Natural killer cell (primary cell): ENCODE measurements around the gene CRTC1. TPM values are rescaled to one million over a fixed set of nuclear protein-coding genes. Genes with fewer than 3 reads are reported as not detected.

Experiments
- ATAC-seq, 3 donors: fragments of 150-1000 bp in 2 of 3; fragments of 200-7000 bp in 1 of 3; cut with Tn5 transposase; 1 replicate in 1 of 3; 2 replicates in 2 of 3; pipeline ENCODE4 v1.10.0; 2021; ENCODE audit warnings: mild to moderate bottlenecking in 2 of 3, moderate library complexity in 2 of 3
- DNase-seq, 2 donors: peaks; one replicate each; pipeline versions ENCODE4 v3.0.0 to v3.0.0-alpha.2; 2013 to 2021; ENCODE audit warnings: mixed read lengths in 1 of 2
- H3K27ac ChIP-seq: one replicate; pipeline ENCODE4 v1.5.1; 2013; ENCODE audit warnings: mild to moderate bottlenecking, low read length
- H3K27me3 ChIP-seq: one replicate; pipeline ENCODE4 v1.6.1; 2013; ENCODE audit warnings: low read length; ENCODE audit not compliant: control insufficient read depth, insufficient read depth
- H3K36me3 ChIP-seq: one replicate; pipeline ENCODE4 v1.6.1; 2013; ENCODE audit warnings: low read length; ENCODE audit not compliant: control insufficient read depth, insufficient read depth
- H3K4me1 ChIP-seq: one replicate; pipeline ENCODE4 v1.6.1; 2013; ENCODE audit warnings: low read length; ENCODE audit not compliant: control insufficient read depth, insufficient read depth
- H3K4me3 ChIP-seq: one replicate; pipeline ENCODE4 v1.5.1; 2013; ENCODE audit warnings: low read length
- H3K9me3 ChIP-seq: one replicate; pipeline ENCODE4 v1.6.1; 2013; ENCODE audit warnings: low read length; ENCODE audit not compliant: control insufficient read depth, insufficient read depth
- H3K27ac Mint-ChIP-seq, 2 donors: one replicate each; pipeline ENCODE4 v1.8.0; 2022; ENCODE audit warnings: mild to moderate bottlenecking in 2 of 2, mixed read lengths in 2 of 2, moderate library complexity in 1 of 2
- H3K27me3 Mint-ChIP-seq, 2 donors: one replicate each; pipeline ENCODE4 v1.8.0; 2022; ENCODE audit warnings: low read depth in 2 of 2, mixed read lengths in 2 of 2
- H3K36me3 Mint-ChIP-seq: one replicate; pipeline ENCODE4 v1.8.0; 2022; ENCODE audit warnings: mixed read lengths
- H3K4me1 Mint-ChIP-seq, 2 donors: one replicate each; pipeline ENCODE4 v1.8.0; 2022; ENCODE audit warnings: mixed read lengths in 2 of 2
- H3K4me3 Mint-ChIP-seq: one replicate; pipeline ENCODE4 v1.8.0; 2022; ENCODE audit warnings: mild to moderate bottlenecking, moderate library complexity, mixed read lengths
- H3K9me3 Mint-ChIP-seq, 2 donors: one replicate each; pipeline ENCODE4 v1.8.0; 2022; ENCODE audit warnings: mixed read lengths in 2 of 2
- CTCF ChIP-seq: fragments of 200-600 bp; IDR thresholded peaks from one replicate; pipeline ENCODE4 v1.8.0; 2022; ENCODE audit warnings: antibody characterized with exemption
- WGBS: methylation state at CpG from one replicate; pipeline ENCODE4 v1.1.7; 2013; ENCODE audit warnings: missing lambda C conversion rate; ENCODE audit not compliant: insufficient coverage; 5-methylcytosine and 5-hydroxymethylcytosine counted together
- intact Hi-C: fragments of 100-400 bp; cut with micrococcal nuclease; formaldehyde crosslinking; loops from one replicate; pipeline ENCODE4 v1.14.2; 2022
- total RNA-seq, 4 donors: library from RNA; stranded (reverse); fragments of 120-200 nt in 1 of 4; gene quantifications; one replicate each; pipeline versions ENCODE4 v1.2.3 to v1.2.4, GENCODE V29; 2013 to 2022

CRTC1 gene
- total RNA-seq, 3 donors from 2014 or later (not counting 1 experiment from before 2014, with no cell fraction given) = 14.1 to 17.0 (median 14.3) TPM

- no peak for ATAC-seq
- Histone ChIP-seq H3K27me3 (no peaks in the 10 kb centered on the region), H3K27ac (no peak overlapping the region), H3K4me1 (peaks cover 31% of the 10 kb centered on the region), H3K9me3 (no peaks in the 10 kb centered on the region), H3K36me3 (no peaks in the 10 kb centered on the region), H3K4me3 (no peak overlapping the region)
- DNase-seq = no peak
- 94% methylated on average over 10 of the region's 10 CpGs for WGBS
- intact Hi-C loops = no loop called here
- H3K4me1 Mint-ChIP-seq = peaks cover 44 to 59% of the 10 kb centered on the region in 2 donors
- no peak for TF ChIP-seq CTCF
- H3K27ac Mint-ChIP-seq = no peak overlapping the region
- H3K4me3 Mint-ChIP-seq = no peak overlapping the region
- H3K9me3 Mint-ChIP-seq = no peaks in the 10 kb centered on the region
- no peaks in the 10 kb centered on the region for H3K36me3 Mint-ChIP-seq
- no peaks in the 10 kb centered on the region for H3K27me3 Mint-ChIP-seq
Measured at GRCh38 chr19:18717601-18718000, 34.1 kb downstream of the CRTC1 start.

GRCh38 chr19:18718015-18718526, 34.6 kb downstream of the CRTC1 start:
- Histone ChIP-seq H3K9me3 (no peaks in the 10 kb centered on the region), H3K27ac (no peak overlapping the region), H3K36me3 (no peaks in the 10 kb centered on the region), H3K4me1 (peaks cover 26% of the 10 kb centered on the region), H3K27me3 (no peaks in the 10 kb centered on the region), H3K4me3 (no peak overlapping the region)
- H3K4me1 Mint-ChIP-seq = peaks cover 40 to 55% of the 10 kb centered on the region in 2 donors
- DNase-seq (no peak), ATAC-seq (no peak)
- TF ChIP-seq CTCF = no peak
- no peak overlapping the region for H3K27ac Mint-ChIP-seq
- H3K9me3 Mint-ChIP-seq = no peaks in the 10 kb centered on the region
- intact Hi-C loops = no loop called here
- WGBS = 76% methylated on average over 5 of the region's 5 CpGs
- no peak overlapping the region for H3K4me3 Mint-ChIP-seq
- no peaks in the 10 kb centered on the region for H3K36me3 Mint-ChIP-seq
- H3K27me3 Mint-ChIP-seq = no peaks in the 10 kb centered on the region

GRCh38 chr19:18718846-18719458, 35.5 kb downstream of the CRTC1 start:
- ATAC-seq = no peak
- H3K4me3 Mint-ChIP-seq = no peak overlapping the region
- H3K36me3 ChIP-seq = no peaks in the 10 kb centered on the region
- no peaks in the 10 kb centered on the region for H3K9me3 Mint-ChIP-seq
- peaks cover 17% of the 10 kb centered on the region for H3K4me1 ChIP-seq
- H3K27ac ChIP-seq = no peak overlapping the region
- H3K27ac Mint-ChIP-seq = no peak overlapping the region
- peaks cover 32 to 51% of the 10 kb centered on the region in 2 donors for H3K4me1 Mint-ChIP-seq
- DNase-seq = no peak
- intact Hi-C loops = no loop called here
- H3K4me3 ChIP-seq = no peak overlapping the region
- 90% methylated on average over 16 of the region's 16 CpGs for WGBS
- H3K27me3 ChIP-seq = no peaks in the 10 kb centered on the region
- TF ChIP-seq CTCF = no peak
- no peaks in the 10 kb centered on the region for H3K9me3 ChIP-seq
- no peaks in the 10 kb centered on the region for H3K27me3 Mint-ChIP-seq
- no peaks in the 10 kb centered on the region for H3K36me3 Mint-ChIP-seq

GRCh38 chr19:18719541-18719940, 36.1 kb downstream of the CRTC1 start:
- ATAC-seq (no peak), DNase-seq (no peak)
- H3K27me3 ChIP-seq = no peaks in the 10 kb centered on the region
- Mint-ChIP-seq H3K4me1 (peaks cover 26 to 50% of the 10 kb centered on the region in 2 donors), H3K27me3 (no peaks in the 10 kb centered on the region), H3K27ac (no peak overlapping the region), H3K36me3 (no peaks in the 10 kb centered on the region), H3K9me3 (no peaks in the 10 kb centered on the region), H3K4me3 (no peak overlapping the region)
- H3K4me1 ChIP-seq = peaks cover 11% of the 10 kb centered on the region
- no peak overlapping the region for H3K4me3 ChIP-seq
- no peak overlapping the region for H3K27ac ChIP-seq
- no peaks in the 10 kb centered on the region for H3K9me3 ChIP-seq
- intact Hi-C loops = no loop called here
- H3K36me3 ChIP-seq = no peaks in the 10 kb centered on the region
- 96% methylated on average over 25 of the region's 25 CpGs for WGBS
- no peak for TF ChIP-seq CTCF
